ENCODE results near the gene COL6A6.

COL6A6 gene

DNA sequence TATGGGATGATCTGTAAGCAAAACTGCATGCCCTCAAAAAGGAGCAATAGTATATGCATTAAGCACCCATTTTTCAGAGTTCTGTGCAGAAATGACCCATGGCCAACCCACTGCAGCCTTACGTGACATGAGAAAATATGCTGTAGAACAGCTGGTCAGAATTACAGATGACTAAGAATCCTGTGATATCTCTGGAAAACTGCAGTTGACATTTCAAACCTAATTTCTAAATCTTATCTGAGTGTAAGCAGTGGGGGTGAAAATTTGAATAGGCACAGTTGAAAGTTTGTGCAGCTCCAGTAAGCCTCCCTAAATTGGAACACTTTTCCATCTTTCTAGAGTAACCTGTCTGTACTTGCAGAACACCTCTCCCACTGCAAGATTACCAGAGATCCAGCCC, 28.7 kb upstream of the COL6A6 start:
- TF ChIP-seq, protein P1, sequence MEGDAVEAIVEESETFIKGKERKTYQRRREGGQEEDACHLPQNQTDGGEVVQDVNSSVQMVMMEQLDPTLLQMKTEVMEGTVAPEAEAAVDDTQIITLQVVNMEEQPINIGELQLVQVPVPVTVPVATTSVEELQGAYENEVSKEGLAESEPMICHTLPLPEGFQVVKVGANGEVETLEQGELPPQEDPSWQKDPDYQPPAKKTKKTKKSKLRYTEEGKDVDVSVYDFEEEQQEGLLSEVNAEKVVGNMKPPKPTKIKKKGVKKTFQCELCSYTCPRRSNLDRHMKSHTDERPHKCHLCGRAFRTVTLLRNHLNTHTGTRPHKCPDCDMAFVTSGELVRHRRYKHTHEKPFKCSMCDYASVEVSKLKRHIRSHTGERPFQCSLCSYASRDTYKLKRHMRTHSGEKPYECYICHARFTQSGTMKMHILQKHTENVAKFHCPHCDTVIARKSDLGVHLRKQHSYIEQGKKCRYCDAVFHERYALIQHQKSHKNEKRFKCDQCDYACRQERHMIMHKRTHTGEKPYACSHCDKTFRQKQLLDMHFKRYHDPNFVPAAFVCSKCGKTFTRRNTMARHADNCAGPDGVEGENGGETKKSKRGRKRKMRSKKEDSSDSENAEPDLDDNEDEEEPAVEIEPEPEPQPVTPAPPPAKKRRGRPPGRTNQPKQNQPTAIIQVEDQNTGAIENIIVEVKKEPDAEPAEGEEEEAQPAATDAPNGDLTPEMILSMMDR (IDR thresholded peaks at IDR 0.05; ENCODE audit: insufficient read depth, low read length, poor library complexity, severe bottlenecking), result no peak
- H3K36me3 ChIP-seq (ENCODE audit: control insufficient read depth, insufficient read depth, low read length), result no peaks in the 10 kb centered on the region
- H3K27me3 ChIP-seq (replicated peaks; ENCODE audit: control insufficient read depth, insufficient read depth, low read length), result no peaks in the 10 kb centered on the region
- no peak for DNase-seq (ENCODE audit: extremely low read depth, insufficient read length)
- no peak overlapping the region for H3K4me3 ChIP-seq (replicated peaks; ENCODE audit: low read depth, low read length)

DNA sequence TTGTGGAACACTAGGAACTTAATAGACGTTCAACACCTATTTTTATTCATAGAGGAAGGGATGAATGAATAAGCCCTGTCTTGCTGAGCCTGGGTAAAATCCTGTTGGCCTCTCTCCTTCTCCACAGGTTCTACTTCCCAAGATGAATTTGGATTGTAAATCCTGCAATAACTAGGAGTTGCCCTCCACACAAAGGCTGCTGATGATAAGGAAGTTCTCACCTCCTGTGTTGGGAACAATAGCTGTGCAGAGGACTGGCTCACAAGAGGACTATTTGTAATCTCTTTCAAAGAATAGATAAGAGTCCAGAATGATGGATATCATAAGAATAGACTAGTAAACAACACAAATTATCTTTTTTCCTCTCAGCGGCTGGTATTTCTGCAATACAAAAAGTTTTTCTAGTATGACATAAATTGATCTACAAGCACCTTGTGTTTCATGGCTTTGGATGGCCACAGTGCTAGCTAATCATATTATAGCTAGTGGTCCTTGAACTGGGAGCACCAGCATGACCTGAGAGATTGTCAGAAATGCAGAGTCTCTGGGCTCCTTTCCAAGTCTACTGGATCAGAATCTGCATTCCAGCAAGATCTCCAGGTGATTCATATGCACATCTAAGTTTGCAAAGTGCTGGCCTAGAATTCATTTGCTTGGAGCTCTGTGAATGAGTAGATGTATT, 28.1 kb upstream of the COL6A6 start:
- no peaks in the 10 kb centered on the region for H3K27me3 ChIP-seq (replicated peaks; ENCODE audit: control insufficient read depth, insufficient read depth, low read length)
- H3K36me3 ChIP-seq (ENCODE audit: control insufficient read depth, insufficient read depth, low read length), result no peaks in the 10 kb centered on the region
- H3K4me3 ChIP-seq (replicated peaks; ENCODE audit: low read depth, low read length), result no peak overlapping the region
- TF ChIP-seq, protein P1 (IDR thresholded peaks at IDR 0.05; ENCODE audit: insufficient read depth, low read length, poor library complexity, severe bottlenecking), result no peak
- no peak for DNase-seq (ENCODE audit: extremely low read depth, insufficient read length)

- no peak overlapping the region for H3K4me3 ChIP-seq (replicated peaks; ENCODE audit: low read depth, low read length)
- no peaks in the 10 kb centered on the region for H3K36me3 ChIP-seq (ENCODE audit: control insufficient read depth, insufficient read depth, low read length)
- H3K27me3 ChIP-seq (replicated peaks; ENCODE audit: control insufficient read depth, insufficient read depth, low read length), result no peaks in the 10 kb centered on the region
- TF ChIP-seq, protein P1 (IDR thresholded peaks at IDR 0.05; ENCODE audit: insufficient read depth, low read length, poor library complexity, severe bottlenecking), result no peak
- no peak for DNase-seq (ENCODE audit: extremely low read depth, insufficient read length)
These were observed 26.7 kb upstream of the COL6A6 start for GRCh38 chr3:130490241-130490640.

- no peaks in the 10 kb centered on the region for H3K27me3 ChIP-seq (replicated peaks; ENCODE audit: control insufficient read depth, insufficient read depth, low read length)
- no peak overlapping the region for H3K4me3 ChIP-seq (replicated peaks; ENCODE audit: low read depth, low read length)
These were observed 25.5 kb upstream of the COL6A6 start for GRCh38 chr3:130491431-130491830.

DNA sequence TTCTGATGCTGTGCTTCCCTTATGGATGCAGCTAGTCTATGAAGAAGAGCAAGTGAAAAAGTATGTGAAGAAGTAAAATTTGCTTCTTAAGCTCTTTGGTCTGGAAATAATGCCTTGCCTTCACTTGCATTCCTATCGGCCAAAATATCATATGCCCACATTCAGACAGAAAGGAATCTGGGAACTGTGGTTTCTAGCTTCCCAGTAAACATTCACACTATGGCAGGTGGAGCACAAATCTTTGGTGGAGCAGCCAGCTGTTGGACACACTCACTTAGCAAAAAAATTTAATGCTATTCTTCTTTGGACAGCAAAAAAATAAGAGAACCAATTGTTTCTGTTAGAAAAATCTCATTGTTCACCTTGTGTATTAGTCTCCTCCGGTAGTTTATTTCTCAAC, 12.3 kb upstream of the COL6A6 start:
- TF ChIP-seq, protein P1 (IDR thresholded peaks at IDR 0.05; ENCODE audit: insufficient read depth, low read length, poor library complexity, severe bottlenecking), result no peak
- Histone ChIP-seq H3K4me3 (replicated peaks; ENCODE audit: low read depth, low read length) (no peak overlapping the region), H3K27me3 (replicated peaks; ENCODE audit: control insufficient read depth, insufficient read depth, low read length) (no peaks in the 10 kb centered on the region; the same call in 1 of the 2 replicates), H3K36me3 (ENCODE audit: control insufficient read depth, insufficient read depth, low read length) (no peaks in the 10 kb centered on the region)
- DNase-seq (ENCODE audit: extremely low read depth, insufficient read length), result no peak

More at GRCh38 chr3:130491431-130491830, 25.5 kb upstream of the COL6A6 start:
- TF ChIP-seq, protein P1 (IDR thresholded peaks at IDR 0.05; ENCODE audit: insufficient read depth, low read length, poor library complexity, severe bottlenecking), result no peak
- DNase-seq (ENCODE audit: extremely low read depth, insufficient read length), result no peak
- no peaks in the 10 kb centered on the region for H3K36me3 ChIP-seq (ENCODE audit: control insufficient read depth, insufficient read depth, low read length)

Measured in GM06990 (cell line).